NCI-H1105 treated with DMSO at 0.1 percent for 48 hours (cell line): Measurements from ENCODE around the gene CA7.
"Not testable (repeated sequence)": the region's sequence is repeated elsewhere in the genome, so short reads cannot be mapped to it uniquely, and the experiment has no call there.

ENCODE experiments used
- DNase-seq: peaks from one replicate; lab custom pipeline; 2025; lab: John Stamatoyannopoulos, UW

Gene CA7

GRCh38 chr16:66846831-66847230, 2.6 kb downstream of the CA7 start:
- no peak for DNase-seq

DNA sequence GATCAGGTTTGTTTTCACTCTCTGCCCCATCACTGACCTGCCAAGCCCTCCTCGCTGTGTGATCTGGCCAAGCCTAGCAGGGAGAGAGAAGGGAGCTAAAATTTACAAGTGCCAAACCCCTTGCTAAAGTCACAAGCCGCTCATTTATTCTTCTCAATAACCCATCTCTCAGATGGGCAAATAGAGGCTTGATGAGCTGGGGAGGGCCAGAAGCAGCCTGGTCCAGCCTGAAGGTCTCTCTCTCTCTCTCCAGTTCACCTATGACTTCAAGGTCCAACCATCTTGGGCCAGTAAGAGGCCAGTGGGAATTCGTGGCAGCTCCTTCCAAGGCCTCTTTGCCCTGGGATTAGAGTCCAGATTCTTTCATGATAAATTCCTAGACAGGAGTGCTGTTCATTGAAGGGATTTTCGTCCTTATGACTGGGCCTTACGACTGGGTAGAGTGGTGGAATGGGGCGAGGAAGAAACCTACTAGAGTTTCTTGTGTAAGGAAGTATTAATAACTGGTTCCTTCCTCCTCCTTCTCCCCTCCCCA, 3.4 kb downstream of the CA7 start:
- no peak for DNase-seq

DNA sequence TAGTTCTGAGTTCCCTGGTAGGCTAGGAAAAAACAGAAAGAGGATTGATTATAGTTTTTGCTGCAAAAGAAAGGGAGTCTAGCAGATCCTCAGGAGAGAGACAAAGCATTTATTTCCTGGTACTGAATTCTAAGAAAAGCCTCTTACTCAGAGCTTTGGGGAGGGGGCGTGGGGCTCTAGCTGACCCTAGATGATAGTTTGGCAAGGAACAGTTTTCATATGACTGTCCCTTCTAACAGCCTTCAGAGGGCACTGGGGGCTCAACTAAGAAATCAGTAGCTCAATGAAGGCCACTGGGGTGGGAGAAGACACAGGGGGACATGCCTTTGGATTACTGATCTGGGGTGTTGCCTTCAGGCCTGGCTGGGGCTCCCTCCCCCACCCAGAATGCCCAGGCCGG, 4.0 kb downstream of the CA7 start:
- no peak for DNase-seq

- no peak for DNase-seq
Measured at GRCh38 chr16:66849021-66849420, 4.8 kb downstream of the CA7 start.

- no peak for DNase-seq
Measured at GRCh38 chr16:66849549-66849948, 5.3 kb downstream of the CA7 start.

GRCh38 chr16:66850115-66850815, 6.1 kb downstream of the CA7 start:
- DNase-seq: no peak

DNA sequence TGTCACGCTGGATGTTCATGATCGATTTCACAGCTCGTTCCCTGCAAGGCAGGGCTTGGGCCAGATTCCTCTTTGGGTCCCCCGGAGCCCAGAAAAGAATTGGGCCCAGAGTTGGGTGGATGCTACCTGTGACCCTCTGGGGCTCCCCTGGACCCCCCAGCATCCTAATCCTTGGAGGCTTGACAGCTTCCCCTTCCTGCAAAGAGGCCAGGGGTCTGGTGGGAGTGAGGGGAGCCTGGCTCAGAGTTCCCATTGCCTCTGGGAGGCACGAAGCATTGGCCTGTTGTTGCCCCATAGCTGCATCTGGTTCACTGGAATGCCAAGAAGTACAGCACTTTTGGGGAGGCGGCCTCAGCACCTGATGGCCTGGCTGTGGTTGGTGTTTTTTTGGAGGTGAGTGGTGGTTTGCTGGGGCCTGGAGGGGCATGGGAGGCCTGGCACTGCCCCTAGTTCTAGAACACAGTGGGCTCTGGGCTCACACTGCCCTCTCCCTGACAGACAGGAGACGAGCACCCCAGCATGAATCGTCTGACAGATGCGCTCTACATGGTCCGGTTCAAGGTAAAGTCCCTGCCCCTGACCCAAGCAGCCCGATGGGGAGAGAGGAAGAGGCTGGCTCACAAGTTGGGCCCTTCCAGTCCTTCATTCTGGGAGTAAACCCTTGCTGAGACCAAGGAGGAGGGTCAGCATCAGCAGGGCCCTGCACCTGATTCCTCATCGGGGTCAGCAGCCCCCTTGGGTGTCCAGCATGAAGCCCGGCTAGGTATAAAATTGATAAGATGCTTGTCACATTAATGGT, 7.2 kb downstream of the CA7 start:
- DNase-seq: no peak

DNA sequence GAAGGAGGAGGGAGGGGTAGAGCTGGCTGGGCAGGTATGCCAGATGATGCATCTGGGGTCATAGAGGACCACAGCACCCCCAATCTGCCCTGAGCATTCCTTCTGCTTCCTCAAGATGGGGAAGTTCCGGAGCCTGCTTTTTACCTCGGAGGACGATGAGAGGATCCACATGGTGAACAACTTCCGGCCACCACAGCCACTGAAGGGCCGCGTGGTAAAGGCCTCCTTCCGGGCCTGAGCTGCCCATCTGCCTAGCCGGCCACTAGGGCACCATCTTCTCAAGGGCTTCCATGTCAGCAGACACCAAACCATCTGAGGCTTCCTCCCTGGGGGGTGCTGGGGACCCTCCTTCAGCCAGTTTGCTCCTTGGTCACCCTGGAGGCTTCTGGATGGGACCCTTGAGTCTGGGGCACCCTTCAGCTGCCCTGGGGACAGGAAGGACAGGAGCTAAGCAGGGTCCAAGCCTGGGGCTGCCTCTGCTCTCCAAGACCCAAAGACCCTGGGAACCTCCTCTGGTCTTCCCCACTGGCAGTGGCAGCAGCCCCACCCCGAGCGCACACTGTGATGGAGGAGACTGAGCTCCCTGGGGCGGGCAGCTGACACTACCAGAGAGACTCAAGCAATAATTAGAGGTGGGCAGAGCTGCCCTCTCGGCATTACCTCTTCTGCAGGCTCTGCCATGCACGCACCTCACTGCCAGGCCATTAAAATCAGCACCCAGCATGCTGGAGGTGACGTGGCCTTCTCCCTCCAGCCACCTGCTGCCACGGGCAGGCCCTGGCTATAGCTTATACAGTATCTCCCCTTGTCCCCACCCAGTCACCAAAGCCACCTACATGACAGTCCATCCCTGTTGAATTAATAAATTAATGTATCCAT, 9.3 kb downstream of the CA7 start:
- no peak for DNase-seq

DNA sequence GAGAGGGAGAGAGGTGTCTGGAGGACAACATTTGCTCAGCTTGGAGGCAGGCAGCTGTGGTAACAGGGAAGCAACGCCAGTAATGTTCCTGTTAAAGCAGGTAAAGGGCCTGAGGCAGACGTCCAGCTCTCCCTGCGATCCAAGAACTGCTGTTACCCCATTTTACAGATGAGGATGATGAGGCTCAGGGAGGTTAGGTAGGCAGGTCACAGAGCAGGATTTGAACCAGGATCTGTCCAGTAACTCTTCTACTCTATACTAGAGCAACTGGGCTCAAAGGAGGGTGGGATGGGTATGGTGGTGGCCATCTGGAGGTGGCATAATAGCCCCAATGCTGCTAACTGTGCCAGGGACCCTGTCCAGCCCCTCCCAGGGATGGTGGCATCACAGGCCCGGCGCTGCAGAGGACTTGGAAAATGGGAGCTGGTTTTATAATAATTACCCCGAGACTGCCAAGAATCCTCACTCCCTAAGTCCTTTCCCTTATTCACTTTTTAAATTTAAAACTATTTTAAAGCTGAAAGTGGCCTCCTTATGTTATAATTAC, 12.0 kb downstream of the CA7 start:
- no peak for DNase-seq

- no peak for DNase-seq
Measured at GRCh38 chr16:66856801-66857200, 12.6 kb downstream of the CA7 start.

DNA sequence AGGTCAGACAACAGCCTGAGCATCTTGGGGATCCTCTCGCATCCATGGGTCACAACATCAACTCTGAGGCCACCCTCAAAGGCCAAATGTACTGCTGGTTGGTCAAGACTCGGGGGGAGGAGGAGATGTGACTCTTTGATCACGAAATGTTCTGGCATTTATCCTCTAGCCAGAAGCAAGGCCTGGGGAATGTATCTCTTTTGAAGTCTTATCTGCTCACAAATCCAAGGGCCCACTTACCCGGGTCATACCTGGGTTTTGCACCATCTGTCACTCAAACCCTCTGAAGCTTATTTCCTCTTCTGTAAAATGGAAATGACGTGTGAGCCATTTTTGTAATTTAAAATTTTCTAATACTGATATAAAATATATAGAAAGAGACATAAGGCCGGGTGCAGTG, 13.2 kb downstream of the CA7 start:
- DNase-seq: no peak

DNA sequence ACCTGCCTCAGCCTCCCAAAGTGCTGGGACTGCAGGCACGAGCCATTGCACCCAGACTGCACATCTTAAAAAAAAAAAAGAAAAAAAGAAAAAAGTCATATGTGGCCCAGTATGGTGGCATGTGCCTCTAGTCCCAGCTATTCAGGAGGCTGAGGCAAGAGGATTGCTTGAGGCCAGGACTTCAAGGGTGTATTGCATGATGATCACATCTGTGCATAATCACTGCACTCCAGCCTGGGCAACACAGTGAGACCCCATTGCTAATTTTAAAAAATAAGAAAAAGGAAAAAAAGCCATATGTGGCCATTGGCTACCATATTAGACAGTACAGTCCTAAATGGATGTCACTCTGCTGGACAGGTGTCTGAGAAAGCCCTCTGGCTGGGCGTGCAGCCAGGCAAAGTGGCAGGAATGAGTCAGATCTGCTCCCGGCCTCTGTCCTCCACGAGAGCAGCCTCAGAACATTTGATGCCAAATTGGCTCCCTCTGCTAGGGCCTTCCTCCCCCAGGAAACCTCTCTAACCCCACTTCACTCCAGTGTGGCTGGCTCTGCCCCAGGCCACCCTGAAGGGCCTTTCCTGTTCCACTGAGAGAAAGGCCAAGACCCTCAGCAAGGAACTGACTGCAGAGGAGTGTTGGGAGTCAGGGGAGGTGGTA, 14.7 kb downstream of the CA7 start:
- DNase-seq: no peak

DNA sequence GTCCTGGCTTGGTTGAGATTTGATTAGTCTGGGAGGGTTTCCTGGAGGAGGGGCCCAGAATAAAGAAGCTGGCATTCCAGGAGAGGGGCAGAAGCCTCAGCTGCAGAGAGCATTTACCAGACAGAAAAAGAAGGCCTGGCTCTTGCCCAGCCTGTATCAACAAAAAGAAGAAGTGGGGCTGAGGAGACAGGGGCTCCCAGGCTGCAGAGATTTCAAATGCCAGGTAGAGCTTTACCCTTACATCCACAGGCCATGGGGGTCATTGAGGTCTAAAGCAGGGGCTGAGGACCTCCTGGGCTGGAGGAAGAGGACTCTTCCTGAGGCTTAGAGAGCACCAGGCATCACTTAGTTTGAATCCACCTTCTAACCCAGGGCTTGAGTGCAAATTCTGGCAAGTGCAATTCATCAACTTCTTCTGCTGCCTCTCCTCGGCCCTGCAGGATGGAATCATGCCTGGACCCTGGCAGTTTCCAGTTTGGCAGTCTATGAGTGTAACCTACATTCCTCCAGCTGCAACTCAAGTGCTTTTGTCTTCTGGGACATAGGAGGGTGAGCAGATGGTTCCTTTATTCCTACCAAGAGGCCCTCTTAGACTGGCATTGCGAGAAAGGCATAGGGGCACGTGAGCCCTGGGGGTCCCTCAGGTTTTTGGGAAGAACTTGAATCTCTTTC, 15.3 kb downstream of the CA7 start:
- DNase-seq: no peak

- DNase-seq: no peak
Measured at GRCh38 chr16:66862023-66862520, 17.9 kb downstream of the CA7 start.

DNA sequence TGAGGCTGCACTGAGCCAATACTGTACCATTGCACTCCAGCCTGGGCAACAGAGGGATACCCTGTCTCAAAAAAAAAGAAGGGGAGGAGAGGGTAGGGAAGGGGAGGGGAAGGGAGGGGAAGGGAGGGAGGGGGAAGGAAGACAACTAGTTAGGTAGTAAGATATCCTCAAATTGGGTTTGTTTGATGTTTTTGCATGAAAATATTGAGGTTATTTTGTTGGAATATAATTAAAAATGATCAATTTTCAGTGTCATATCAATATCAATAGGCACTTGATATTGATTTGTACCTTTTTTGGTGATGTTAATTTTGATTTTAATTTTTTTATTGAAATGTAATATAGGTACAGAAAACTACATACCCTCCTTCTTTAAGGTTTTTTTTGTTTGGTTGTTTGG, 19.5 kb downstream of the CA7 start:
- no peak for DNase-seq

GRCh38 chr16:66869424-66869823, 25.2 kb downstream of the CA7 start:
- DNase-seq: no peak

DNA sequence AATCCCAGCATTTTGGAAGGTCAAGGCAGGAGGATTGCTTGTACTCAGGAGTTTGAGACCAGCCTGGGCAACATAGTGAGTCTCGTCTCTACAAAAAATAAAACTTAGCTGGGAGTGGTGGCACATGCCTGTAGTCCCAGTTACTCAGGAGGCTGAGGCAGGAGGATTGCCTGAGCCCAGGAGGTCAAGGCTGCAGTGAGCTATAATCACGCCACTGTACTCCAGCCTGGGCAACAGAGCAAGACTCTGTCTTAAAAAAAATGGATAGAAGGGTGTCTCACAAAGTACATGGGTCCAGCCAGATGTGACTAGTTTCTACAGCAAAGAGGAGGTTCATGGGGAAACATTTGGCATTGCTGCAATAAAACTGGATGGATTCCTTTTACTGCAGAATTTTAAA, 27.1 kb downstream of the CA7 start:
- not testable (repeated sequence) for DNase-seq

- no peak for DNase-seq
Measured at GRCh38 chr16:66871840-66872239, 27.6 kb downstream of the CA7 start.

DNA sequence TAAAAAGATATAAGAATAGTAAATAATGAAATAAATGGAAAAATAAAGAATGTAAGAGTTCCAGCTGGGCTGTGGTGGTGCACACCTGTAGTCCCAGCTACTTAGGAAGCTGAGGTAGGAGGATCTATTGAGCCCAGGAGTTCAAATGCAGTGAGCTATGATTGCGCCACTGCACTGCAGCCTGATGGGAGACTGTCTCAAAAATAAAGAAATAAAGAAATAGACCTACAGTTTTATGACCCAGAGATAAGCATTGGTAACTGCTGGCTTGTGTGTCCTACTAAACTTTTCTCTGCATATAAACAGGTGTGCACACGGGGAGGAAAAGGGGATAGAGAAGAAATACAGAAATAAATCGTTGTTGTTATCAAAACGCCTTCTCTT, 28.3 kb downstream of the CA7 start:
- no peak for DNase-seq

GRCh38 chr16:66872943-66873684, 28.9 kb downstream of the CA7 start:
- DNase-seq: peak; percentile 45
